ENCODE data around the gene COPB2. TPM values are rescaled to one million over a fixed set of nuclear protein-coding genes. Genes with fewer than 3 reads are reported as not detected.

Gene COPB2
- total and polyA plus RNA-seq, 2 donors from 2014 or later: 47.3 to 124 TPM

DNA sequence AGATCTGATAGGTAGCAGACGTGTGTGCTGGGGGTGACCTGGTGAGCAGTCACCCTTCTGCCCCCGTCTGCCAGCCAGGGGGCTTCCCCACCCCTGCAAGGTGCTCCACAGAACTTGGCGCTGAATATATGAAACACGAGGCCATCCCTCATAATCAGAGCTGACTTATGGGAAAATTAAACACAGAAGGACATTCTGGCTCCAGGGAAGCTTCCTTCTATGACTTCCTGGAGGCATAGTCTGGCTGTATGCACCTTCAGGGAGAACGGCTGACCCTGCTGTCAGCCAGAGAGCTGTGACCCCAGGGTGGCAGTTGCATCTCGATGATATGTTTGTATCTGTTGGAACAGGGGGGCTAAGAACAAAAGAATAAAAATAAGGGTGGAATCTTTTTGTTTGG is 72.2 kb downstream of the COPB2 start:
- no peaks in the 10 kb centered on the region for H3K4me1 ChIP-seq (ENCODE audit: control insufficient read depth in 2 of 3, insufficient read depth in 2 of 3, low read depth in 1 of 3, low read length in 3 of 3)
- no peak overlapping the region for H3K4me3 ChIP-seq (ENCODE audit: low read length in 3 of 3)
- H3K9me3 ChIP-seq (ENCODE audit: control insufficient read depth in 2 of 3, insufficient read depth in 1 of 3, low read length in 3 of 3): no peaks in the 10 kb centered on the region
- intact Hi-C loops (cut with DNase I): no loop called here
- H3K27me3 ChIP-seq (ENCODE audit: control insufficient read depth, insufficient read depth, low read length): no peaks in the 10 kb centered on the region
- DNase-seq (no peak), FAIRE-seq (no peak)
- no peak overlapping the region for H3K9ac ChIP-seq (ENCODE audit: low read length in 3 of 3)
- H3K27ac ChIP-seq (ENCODE audit: low read depth in 2 of 2, low read length in 2 of 2): no peak overlapping the region
- no peak for TF ChIP-seq CTCF (IDR thresholded peaks at IDR 0.05; ENCODE audit: borderline replicate concordance, extremely low read depth, insufficient read depth)
- no peaks in the 10 kb centered on the region for H3K36me3 ChIP-seq (ENCODE audit: control insufficient read depth in 2 of 3, insufficient read depth in 3 of 3, low read length in 3 of 3)

- TF ChIP-seq CTCF (IDR thresholded peaks at IDR 0.05; ENCODE audit: borderline replicate concordance, extremely low read depth, insufficient read depth): no peak
- Histone ChIP-seq H3K27ac (ENCODE audit: low read depth in 2 of 2, low read length in 2 of 2) (no peak overlapping the region), H3K9ac (ENCODE audit: low read length in 3 of 3) (no peak overlapping the region), H3K9me3 (ENCODE audit: control insufficient read depth in 2 of 3, insufficient read depth in 1 of 3, low read length in 3 of 3) (no peaks in the 10 kb centered on the region), H3K4me1 (ENCODE audit: control insufficient read depth in 2 of 3, insufficient read depth in 2 of 3, low read depth in 1 of 3, low read length in 3 of 3) (no peaks in the 10 kb centered on the region), H3K4me3 (ENCODE audit: low read length in 3 of 3) (no peak overlapping the region), H3K27me3 (ENCODE audit: control insufficient read depth, insufficient read depth, low read length) (no peaks in the 10 kb centered on the region), H3K36me3 (ENCODE audit: control insufficient read depth in 2 of 3, insufficient read depth in 3 of 3, low read length in 3 of 3) (no peaks in the 10 kb centered on the region)
- intact Hi-C loops (cut with DNase I): no loop called here
- FAIRE-seq (no peak), DNase-seq (no peak)
Observed at GRCh38 chr3:139313921-139314320, 75.5 kb downstream of the COPB2 start.

- H3K4me3 ChIP-seq (ENCODE audit: low read length in 3 of 3): no peak overlapping the region
- DNase-seq (no peak), FAIRE-seq (no peak)
- H3K4me1 ChIP-seq (ENCODE audit: control insufficient read depth in 2 of 3, insufficient read depth in 2 of 3, low read depth in 1 of 3, low read length in 3 of 3): no peaks in the 10 kb centered on the region
- TF ChIP-seq CTCF (IDR thresholded peaks at IDR 0.05; ENCODE audit: borderline replicate concordance, extremely low read depth, insufficient read depth): no peak
- no peaks in the 10 kb centered on the region for H3K36me3 ChIP-seq (ENCODE audit: control insufficient read depth in 2 of 3, insufficient read depth in 3 of 3, low read length in 3 of 3)
- intact Hi-C loops (cut with DNase I): no loop called here
- H3K27me3 ChIP-seq (ENCODE audit: control insufficient read depth, insufficient read depth, low read length): no peaks in the 10 kb centered on the region
- H3K27ac ChIP-seq (ENCODE audit: low read depth in 2 of 2, low read length in 2 of 2): no peak overlapping the region
- no peaks in the 10 kb centered on the region for H3K9me3 ChIP-seq (ENCODE audit: control insufficient read depth in 2 of 3, insufficient read depth in 1 of 3, low read length in 3 of 3)
- H3K9ac ChIP-seq (ENCODE audit: low read length in 3 of 3): no peak overlapping the region
Observed at GRCh38 chr3:139312959-139313358, 76.5 kb downstream of the COPB2 start.

GRCh38 chr3:139312416-139312815 is 77.0 kb downstream of the COPB2 start:
- FAIRE-seq (no peak), DNase-seq (no peak)
- Histone ChIP-seq H3K27ac (ENCODE audit: low read depth in 2 of 2, low read length in 2 of 2) (no peak overlapping the region), H3K9ac (ENCODE audit: low read length in 3 of 3) (no peak overlapping the region), H3K4me1 (ENCODE audit: control insufficient read depth in 2 of 3, insufficient read depth in 2 of 3, low read depth in 1 of 3, low read length in 3 of 3) (no peaks in the 10 kb centered on the region), H3K9me3 (ENCODE audit: control insufficient read depth in 2 of 3, insufficient read depth in 1 of 3, low read length in 3 of 3) (no peaks in the 10 kb centered on the region), H3K27me3 (ENCODE audit: control insufficient read depth, insufficient read depth, low read length) (no peaks in the 10 kb centered on the region), H3K4me3 (ENCODE audit: low read length in 3 of 3) (no peak overlapping the region), H3K36me3 (ENCODE audit: control insufficient read depth in 2 of 3, insufficient read depth in 3 of 3, low read length in 3 of 3) (no peaks in the 10 kb centered on the region)
- intact Hi-C loops (cut with DNase I): no loop called here
- TF ChIP-seq CTCF (IDR thresholded peaks at IDR 0.05; ENCODE audit: borderline replicate concordance, extremely low read depth, insufficient read depth): no peak
